Activated T-cell treated with anti-CD3 and anti-CD28 coated beads, Interleukin-2, amount 50 U/mL, for 4 hours (primary cell): ENCODE data around the gene PKD1. TPM values are rescaled to one million over a fixed set of nuclear protein-coding genes. Genes with fewer than 3 reads are reported as not detected.
A peak's percentile ranks its signal among the peaks of the same experiment; 100 is the strongest.
"Not testable (repeated sequence)": the region's sequence is repeated elsewhere in the genome, so short reads cannot be mapped to it uniquely, and the experiment has no call there.

Experiments used
- ATAC-seq, 2 donors: fragments of 200-7000 bp; cut with Tn5 transposase; one replicate each; pipeline ENCODE4 v1.10.0; 2021
- DNase-seq: peaks from one replicate; pipeline ENCODE4 v3.0.0-alpha.2; 2020
- H3K27me3 Mint-ChIP-seq: one replicate; pipeline ENCODE4 v1.8.0; 2021; ENCODE audit warnings: low read depth, mixed read lengths
- H3K36me3 Mint-ChIP-seq: one replicate; pipeline ENCODE4 v1.8.0; 2022; ENCODE audit warnings: mixed read lengths; ENCODE audit not compliant: insufficient read depth
- H3K4me1 Mint-ChIP-seq: one replicate; pipeline ENCODE4 v1.8.0; 2021; ENCODE audit warnings: low read depth, mixed read lengths
- H3K4me3 Mint-ChIP-seq: one replicate; pipeline ENCODE4 v1.8.0; 2021; ENCODE audit warnings: mild to moderate bottlenecking, moderate library complexity, mixed read lengths
- H3K9me3 Mint-ChIP-seq: one replicate; pipeline ENCODE4 v1.8.0; 2021; ENCODE audit warnings: mixed read lengths
- total RNA-seq, 3 donors: library from RNA; stranded (reverse); gene quantifications; one replicate each; pipeline ENCODE4 v1.2.1, GENCODE V29; 2021

The PKD1 gene
- 100 to 1,000 TPM; 100 to 118 (median 104) TPM for total RNA-seq

- not testable (repeated sequence) for H3K9me3 Mint-ChIP-seq, H3K36me3 Mint-ChIP-seq, H3K4me1 Mint-ChIP-seq, H3K27me3 Mint-ChIP-seq
- ATAC-seq (peak; percentile 75 to 86), DNase-seq (peak; percentile 99)
- peak within 1 kb of the TSS; percentile 89 for H3K4me3 Mint-ChIP-seq
Measured at GRCh38 chr16:2135770-2136490, at the start of gene PKD1. TSS of gene PKD1 (minus strand) at chr16:2135898. CDS start at chr16:2135689, 209 bp downstream.

- Mint-ChIP-seq H3K27me3 (no peaks in the 10 kb centered on the region), H3K9me3 (no peaks in the 10 kb centered on the region), H3K4me1 (no peaks in the 10 kb centered on the region), H3K36me3 (no peaks in the 10 kb centered on the region), H3K4me3 (no peak overlapping the region)
- ATAC-seq: no peak
- DNase-seq: no peak
Measured at GRCh38 chr16:2184962-2185361, 49.3 kb upstream of the PKD1 start.

GRCh38 chr16:2184346-2184745, 48.6 kb upstream of the PKD1 start:
- H3K4me3 Mint-ChIP-seq: no peak overlapping the region
- no peaks in the 10 kb centered on the region for H3K9me3 Mint-ChIP-seq
- ATAC-seq: no peak
- no peaks in the 10 kb centered on the region for H3K4me1 Mint-ChIP-seq
- no peak for DNase-seq
- H3K36me3 Mint-ChIP-seq: no peaks in the 10 kb centered on the region
- H3K27me3 Mint-ChIP-seq: no peaks in the 10 kb centered on the region

- Mint-ChIP-seq H3K4me1 (no peaks in the 10 kb centered on the region), H3K4me3 (no peak overlapping the region), H3K36me3 (no peaks in the 10 kb centered on the region), H3K9me3 (no peaks in the 10 kb centered on the region), H3K27me3 (no peaks in the 10 kb centered on the region)
- no peak for ATAC-seq
- DNase-seq: no peak
Measured at GRCh38 chr16:2183671-2184070, 48.0 kb upstream of the PKD1 start.

GRCh38 chr16:2181952-2182351, 46.3 kb upstream of the PKD1 start:
- Mint-ChIP-seq H3K4me3 (no peak overlapping the region), H3K9me3 (no peaks in the 10 kb centered on the region), H3K36me3 (peaks cover 4% of the 10 kb centered on the region), H3K27me3 (no peaks in the 10 kb centered on the region), H3K4me1 (no peaks in the 10 kb centered on the region)
- DNase-seq (no peak), ATAC-seq (no peak)

- no peaks in the 10 kb centered on the region for H3K9me3 Mint-ChIP-seq
- H3K36me3 Mint-ChIP-seq: peaks cover 4% of the 10 kb centered on the region
Measured at GRCh38 chr16:2180962-2181923, 45.5 kb upstream of the PKD1 start.

GRCh38 chr16:2180461-2180860, 44.8 kb upstream of the PKD1 start:
- H3K4me3 Mint-ChIP-seq: no peak overlapping the region
- H3K9me3 Mint-ChIP-seq: no peaks in the 10 kb centered on the region
- DNase-seq: no peak
- H3K4me1 Mint-ChIP-seq: no peaks in the 10 kb centered on the region
- H3K27me3 Mint-ChIP-seq: no peaks in the 10 kb centered on the region
- peaks cover 6% of the 10 kb centered on the region for H3K36me3 Mint-ChIP-seq
- ATAC-seq: no peak

More at GRCh38 chr16:2180962-2181923, 45.5 kb upstream of the PKD1 start:
- Mint-ChIP-seq H3K4me3 (no peak overlapping the region), H3K4me1 (no peaks in the 10 kb centered on the region), H3K27me3 (no peaks in the 10 kb centered on the region)
- ATAC-seq (no peak), DNase-seq (no peak)

- Mint-ChIP-seq H3K27me3 (no peaks in the 10 kb centered on the region), H3K4me3 (no peak overlapping the region), H3K9me3 (no peaks in the 10 kb centered on the region), H3K36me3 (peaks cover 6% of the 10 kb centered on the region), H3K4me1 (no peaks in the 10 kb centered on the region)
- ATAC-seq (no peak), DNase-seq (no peak)
Measured at GRCh38 chr16:2179576-2179975, 43.9 kb upstream of the PKD1 start.

- no peaks in the 10 kb centered on the region for H3K4me1 Mint-ChIP-seq
- no peak for ATAC-seq
- H3K4me3 Mint-ChIP-seq: no peak overlapping the region
- H3K27me3 Mint-ChIP-seq: no peaks in the 10 kb centered on the region
- peaks cover 6% of the 10 kb centered on the region for H3K36me3 Mint-ChIP-seq
- DNase-seq: no peak
- H3K9me3 Mint-ChIP-seq: no peaks in the 10 kb centered on the region
Measured at GRCh38 chr16:2179107-2179501, 43.4 kb upstream of the PKD1 start.

- Mint-ChIP-seq H3K36me3 (peaks cover 7% of the 10 kb centered on the region), H3K27me3 (no peaks in the 10 kb centered on the region), H3K9me3 (no peaks in the 10 kb centered on the region), H3K4me1 (no peaks in the 10 kb centered on the region), H3K4me3 (no peak overlapping the region)
- DNase-seq: no peak
- ATAC-seq: peak; percentile 75 to 83
Measured at GRCh38 chr16:2178321-2179106, 42.8 kb upstream of the PKD1 start.

GRCh38 chr16:2177561-2177960, 41.9 kb upstream of the PKD1 start:
- H3K27me3 Mint-ChIP-seq: no peaks in the 10 kb centered on the region
- no peaks in the 10 kb centered on the region for H3K9me3 Mint-ChIP-seq
- ATAC-seq (no peak), DNase-seq (no peak)
- no peaks in the 10 kb centered on the region for H3K4me1 Mint-ChIP-seq
- peaks cover 10% of the 10 kb centered on the region for H3K36me3 Mint-ChIP-seq
- no peak overlapping the region for H3K4me3 Mint-ChIP-seq

- ATAC-seq (no peak), DNase-seq (no peak)
- H3K27me3 Mint-ChIP-seq: no peaks in the 10 kb centered on the region
- H3K9me3 Mint-ChIP-seq: no peaks in the 10 kb centered on the region
- peaks cover 10% of the 10 kb centered on the region for H3K36me3 Mint-ChIP-seq
- H3K4me1 Mint-ChIP-seq: no peaks in the 10 kb centered on the region
- H3K4me3 Mint-ChIP-seq: no peak overlapping the region
Measured at GRCh38 chr16:2177101-2177500, 41.4 kb upstream of the PKD1 start.

GRCh38 chr16:2176047-2176446, 40.3 kb upstream of the PKD1 start:
- Mint-ChIP-seq H3K4me3 (no peak overlapping the region), H3K27me3 (no peaks in the 10 kb centered on the region), H3K36me3 (peaks cover 12% of the 10 kb centered on the region), H3K9me3 (no peaks in the 10 kb centered on the region), H3K4me1 (no peaks in the 10 kb centered on the region)
- ATAC-seq (no peak), DNase-seq (no peak)

- no peak overlapping the region for H3K4me3 Mint-ChIP-seq
- no peak for DNase-seq
Measured at GRCh38 chr16:2175454-2175853, 39.8 kb upstream of the PKD1 start.

More at GRCh38 chr16:2175454-2175853, 39.8 kb upstream of the PKD1 start:
- no peak for ATAC-seq
- H3K9me3 Mint-ChIP-seq: no peaks in the 10 kb centered on the region
- H3K36me3 Mint-ChIP-seq: peaks cover 12% of the 10 kb centered on the region
- no peaks in the 10 kb centered on the region for H3K27me3 Mint-ChIP-seq
- no peaks in the 10 kb centered on the region for H3K4me1 Mint-ChIP-seq
